Rectal smooth muscle tissue (tissue), 1 donor: ENCODE data around the gene ZNF624.

Source experiments
- H3K27ac ChIP-seq: one replicate; pipeline ENCODE4 v1.7.0; 2013; ENCODE audit warnings: low read depth, low read length, inconsistent platforms
- H3K27me3 ChIP-seq: one replicate; pipeline ENCODE4 v1.7.0; 2013; ENCODE audit warnings: low read length; ENCODE audit not compliant: control insufficient read depth, insufficient read depth
- H3K36me3 ChIP-seq: one replicate; pipeline ENCODE4 v1.7.0; 2013; ENCODE audit warnings: low read length; ENCODE audit not compliant: control insufficient read depth, insufficient read depth
- H3K4me1 ChIP-seq: one replicate; pipeline ENCODE4 v1.7.0; 2013; ENCODE audit warnings: low read length; ENCODE audit not compliant: control insufficient read depth, insufficient read depth
- H3K4me3 ChIP-seq: one replicate; pipeline ENCODE4 v1.7.0; 2013; ENCODE audit warnings: low read length
- H3K9ac ChIP-seq: one replicate; pipeline ENCODE4 v1.7.0; 2013; ENCODE audit warnings: low read length

ZNF624 gene

DNA sequence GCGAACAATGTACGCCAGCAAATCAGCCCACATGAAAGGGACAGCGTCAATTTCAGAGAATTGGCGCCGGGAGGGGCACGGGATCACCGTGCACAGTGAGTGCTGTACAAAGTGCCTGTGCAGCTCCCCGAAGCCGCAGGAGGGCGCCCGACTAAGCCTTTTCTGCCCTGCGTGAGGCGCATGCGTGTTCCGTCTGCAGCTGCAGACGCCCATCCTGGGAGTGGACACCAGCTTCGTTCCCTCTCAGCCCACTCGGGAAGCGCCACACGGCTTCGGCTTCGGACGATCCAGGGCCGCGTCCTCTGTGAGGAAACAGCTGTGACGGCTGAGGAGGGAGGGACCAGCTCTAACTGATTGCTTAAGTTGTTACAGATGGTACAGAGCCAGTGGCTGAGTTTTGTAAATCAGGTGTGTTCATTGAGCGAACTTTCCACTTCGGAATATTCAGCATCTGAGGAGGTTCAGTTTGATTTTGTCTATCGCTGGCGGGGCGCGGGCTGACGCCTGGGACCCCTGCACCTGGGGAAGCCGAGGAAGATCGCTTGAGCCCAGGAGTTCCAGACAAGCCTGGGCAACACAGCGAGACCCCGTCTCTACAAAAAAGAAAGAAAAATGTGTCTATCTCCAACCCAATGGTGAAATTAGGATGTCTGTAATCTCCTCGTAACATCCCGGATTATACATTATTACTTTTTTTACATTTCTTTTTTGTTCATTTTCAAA is 69.2 kb downstream of the ZNF624 start:
- peak overlapping the region; percentile 71 for H3K4me3 ChIP-seq

DNA sequence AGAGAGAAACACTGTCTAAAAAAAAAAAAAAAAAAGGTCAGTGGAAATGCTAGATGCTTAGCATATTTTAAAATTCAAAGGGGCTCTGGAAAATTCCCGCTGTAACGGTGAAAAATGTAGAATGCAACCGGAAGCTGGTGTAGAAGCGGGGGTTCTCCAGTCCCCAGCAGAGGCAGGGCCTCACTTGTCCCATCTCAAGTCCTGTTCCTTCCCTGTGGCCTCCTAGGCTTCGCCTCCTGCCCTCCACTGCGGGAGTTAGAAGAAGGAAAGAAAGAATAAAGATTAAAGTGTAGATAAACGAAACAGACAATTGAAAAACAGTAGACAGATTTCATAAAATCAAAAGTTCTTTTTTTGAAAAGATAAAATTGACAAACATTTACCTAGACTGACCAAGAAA is 69.9 kb downstream of the ZNF624 start:
- no peak overlapping the region for H3K27ac ChIP-seq
- no peak overlapping the region for H3K9ac ChIP-seq
- H3K27me3 ChIP-seq = no peaks in the 10 kb centered on the region
- peak overlapping the region; percentile 71 for H3K4me3 ChIP-seq
- H3K36me3 ChIP-seq = no peaks in the 10 kb centered on the region
- peaks cover 5% of the 10 kb centered on the region for H3K4me1 ChIP-seq

More for the DNA sequence above, 69.2 kb downstream of the ZNF624 start:
- peak overlapping the region; percentile 16 for H3K9ac ChIP-seq
- H3K27me3 ChIP-seq = no peaks in the 10 kb centered on the region
- no peaks in the 10 kb centered on the region for H3K36me3 ChIP-seq
- H3K4me1 ChIP-seq = peaks cover 5% of the 10 kb centered on the region
- H3K27ac ChIP-seq = no peak overlapping the region

DNA sequence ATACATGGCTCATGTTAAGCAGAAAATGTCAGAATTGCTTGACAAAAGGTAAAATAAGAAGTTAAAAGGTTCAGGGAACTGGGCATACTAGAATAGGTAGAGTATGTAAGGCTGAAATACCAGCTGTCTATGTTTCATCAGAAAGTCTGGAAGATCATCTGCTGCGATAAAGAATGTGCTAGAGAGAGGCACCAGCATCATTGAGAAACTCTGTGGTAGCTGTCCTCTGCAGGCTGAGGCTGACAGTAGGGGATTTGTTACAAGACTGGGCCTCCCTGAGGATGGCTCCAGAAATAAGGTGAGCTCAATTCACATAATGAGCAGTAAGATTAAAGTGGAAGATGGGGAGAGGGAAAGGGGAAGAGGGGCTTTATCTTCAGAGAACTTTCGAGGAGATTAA is 80.2 kb downstream of the ZNF624 start:
- no peaks in the 10 kb centered on the region for H3K36me3 ChIP-seq
- H3K27me3 ChIP-seq = no peaks in the 10 kb centered on the region
- H3K9ac ChIP-seq = no peak overlapping the region
- H3K27ac ChIP-seq = no peak overlapping the region
- no peak overlapping the region for H3K4me3 ChIP-seq
- H3K4me1 ChIP-seq = peaks cover under 1% of the 10 kb centered on the region
